Astrocyte of the spinal cord (primary cell): ENCODE data around the gene RNASE7.

Experiments used
- DNase-seq: peaks from one replicate; pipeline ENCODE4 v3.0.0; 2011; ENCODE audit warnings: low read depth, low spot score
- H3K4me3 ChIP-seq: 2 replicates; pipeline ENCODE4 v1.5.1; 2011; ENCODE audit warnings: low read depth, mild to moderate bottlenecking, low read length, moderate library complexity
- in situ Hi-C: cut with HindIII; loops from 2 replicates; pipeline ENCODE4 v1.10.0; 2017; ENCODE audit warnings: low sequenced_read_pairs
- TF ChIP-seq, protein P1 (sequence below): IDR thresholded peaks from 2 replicates; pipeline ENCODE4 v1.5.1; 2012; ENCODE audit warnings: low read depth, mild to moderate bottlenecking, low read length, inconsistent platforms

RNASE7 gene

DNA sequence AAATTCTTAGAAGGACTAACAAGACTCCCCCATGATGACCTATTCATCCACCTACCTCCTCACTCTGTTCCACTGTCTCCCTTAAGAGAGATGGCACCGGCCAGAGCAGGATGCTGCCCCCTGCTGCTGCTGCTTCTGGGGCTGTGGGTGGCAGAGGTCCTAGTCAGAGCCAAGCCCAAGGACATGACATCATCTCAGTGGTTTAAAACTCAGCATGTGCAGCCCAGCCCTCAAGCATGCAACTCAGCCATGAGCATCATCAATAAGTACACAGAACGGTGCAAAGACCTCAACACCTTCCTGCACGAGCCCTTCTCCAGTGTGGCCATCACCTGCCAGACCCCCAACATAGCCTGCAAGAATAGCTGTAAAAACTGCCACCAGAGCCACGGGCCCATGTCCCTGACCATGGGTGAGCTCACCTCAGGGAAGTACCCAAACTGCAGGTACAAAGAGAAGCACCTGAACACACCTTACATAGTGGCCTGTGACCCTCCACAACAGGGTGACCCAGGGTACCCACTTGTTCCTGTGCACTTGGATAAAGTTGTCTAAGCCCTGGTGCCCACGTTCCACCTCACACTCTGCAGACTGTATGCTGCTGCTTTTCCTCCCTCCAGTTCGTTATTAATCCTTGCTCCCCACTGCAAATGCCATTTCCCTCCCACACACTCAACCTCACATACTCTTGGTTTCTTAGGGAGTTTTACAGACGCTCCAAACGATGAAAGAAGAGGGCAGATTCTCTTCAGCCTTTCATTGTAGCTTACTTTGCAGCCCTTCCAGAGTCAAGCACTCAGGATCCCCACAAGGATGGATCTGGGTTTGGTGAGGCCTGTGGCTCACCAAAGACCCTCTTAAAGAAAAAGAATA, 15.9 kb downstream of the RNASE7 start, which contains the start of gene RNASE8:
Gene RNASE8, plus strand, starts transcription at position 20 of the 873 bp plus-strand sequence. Its CDS starts 71 bp downstream, at position 91.
- TF ChIP-seq, protein P1, sequence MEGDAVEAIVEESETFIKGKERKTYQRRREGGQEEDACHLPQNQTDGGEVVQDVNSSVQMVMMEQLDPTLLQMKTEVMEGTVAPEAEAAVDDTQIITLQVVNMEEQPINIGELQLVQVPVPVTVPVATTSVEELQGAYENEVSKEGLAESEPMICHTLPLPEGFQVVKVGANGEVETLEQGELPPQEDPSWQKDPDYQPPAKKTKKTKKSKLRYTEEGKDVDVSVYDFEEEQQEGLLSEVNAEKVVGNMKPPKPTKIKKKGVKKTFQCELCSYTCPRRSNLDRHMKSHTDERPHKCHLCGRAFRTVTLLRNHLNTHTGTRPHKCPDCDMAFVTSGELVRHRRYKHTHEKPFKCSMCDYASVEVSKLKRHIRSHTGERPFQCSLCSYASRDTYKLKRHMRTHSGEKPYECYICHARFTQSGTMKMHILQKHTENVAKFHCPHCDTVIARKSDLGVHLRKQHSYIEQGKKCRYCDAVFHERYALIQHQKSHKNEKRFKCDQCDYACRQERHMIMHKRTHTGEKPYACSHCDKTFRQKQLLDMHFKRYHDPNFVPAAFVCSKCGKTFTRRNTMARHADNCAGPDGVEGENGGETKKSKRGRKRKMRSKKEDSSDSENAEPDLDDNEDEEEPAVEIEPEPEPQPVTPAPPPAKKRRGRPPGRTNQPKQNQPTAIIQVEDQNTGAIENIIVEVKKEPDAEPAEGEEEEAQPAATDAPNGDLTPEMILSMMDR = no peak
- H3K4me3 ChIP-seq = no peak within 1 kb of the TSS
- DNase-seq = no peak
- in situ Hi-C loops = no loop called here

DNA sequence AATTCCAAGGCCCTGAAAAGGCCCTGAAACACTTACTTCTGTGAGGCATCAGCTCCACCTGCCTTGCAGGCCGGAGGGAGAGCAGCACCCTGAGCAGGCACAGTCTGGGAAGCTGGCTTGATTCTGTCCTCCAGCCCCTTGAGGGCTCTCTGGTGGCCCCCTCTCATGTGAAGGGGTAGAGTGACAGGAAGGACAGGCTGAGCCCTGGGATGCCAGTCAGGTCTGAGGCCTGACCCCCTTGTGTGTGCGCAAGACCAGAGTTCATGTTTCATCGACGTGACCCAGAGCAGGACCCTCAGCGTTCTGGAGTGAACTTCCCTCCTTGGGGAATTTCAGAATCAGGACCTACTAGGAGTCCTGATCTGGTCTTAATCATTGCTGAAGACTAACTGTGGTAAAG, 16.7 kb downstream of the RNASE7 start:
- TF ChIP-seq, protein P1 = no peak
- H3K4me3 ChIP-seq = no peak overlapping the region
- in situ Hi-C loops = no loop called here
- DNase-seq = no peak

DNA sequence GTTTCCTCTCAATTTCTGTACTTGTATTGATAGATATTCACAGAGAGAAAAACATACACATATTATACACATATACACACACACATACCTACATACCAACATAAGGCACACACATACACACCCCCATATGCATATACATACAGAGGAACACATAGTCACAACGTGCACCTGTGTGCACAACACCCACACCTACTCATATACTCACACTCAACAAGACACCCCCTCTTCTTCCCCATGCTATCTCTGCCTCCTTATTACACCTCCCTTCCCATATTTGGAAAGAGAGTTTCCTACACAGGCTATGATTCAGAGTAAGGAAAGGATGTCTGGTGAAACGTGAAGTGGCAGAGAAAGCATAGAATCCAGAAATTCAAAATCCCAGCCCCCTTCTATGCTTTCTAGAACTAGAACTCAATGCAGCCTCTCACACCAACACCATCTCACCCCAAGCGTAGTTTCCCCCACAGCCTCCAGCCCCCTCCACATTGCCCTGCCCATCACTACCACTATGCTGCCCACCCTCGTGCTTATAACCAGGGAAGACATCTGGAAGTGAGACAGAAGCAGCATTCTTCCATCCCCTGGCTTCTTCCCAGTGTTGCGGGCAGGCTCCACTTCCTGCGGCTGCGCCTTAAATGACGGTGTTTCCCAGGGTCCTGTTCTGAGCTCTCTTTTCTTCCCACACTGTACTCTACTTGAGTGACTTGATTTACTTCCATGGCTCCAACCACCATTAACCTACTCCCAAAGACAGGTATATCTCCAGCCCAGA, 17.9 kb downstream of the RNASE7 start:
- TF ChIP-seq, protein P1 = no peak
- H3K4me3 ChIP-seq = no peak overlapping the region
- DNase-seq = no peak
- in situ Hi-C loops = no loop called here

DNA sequence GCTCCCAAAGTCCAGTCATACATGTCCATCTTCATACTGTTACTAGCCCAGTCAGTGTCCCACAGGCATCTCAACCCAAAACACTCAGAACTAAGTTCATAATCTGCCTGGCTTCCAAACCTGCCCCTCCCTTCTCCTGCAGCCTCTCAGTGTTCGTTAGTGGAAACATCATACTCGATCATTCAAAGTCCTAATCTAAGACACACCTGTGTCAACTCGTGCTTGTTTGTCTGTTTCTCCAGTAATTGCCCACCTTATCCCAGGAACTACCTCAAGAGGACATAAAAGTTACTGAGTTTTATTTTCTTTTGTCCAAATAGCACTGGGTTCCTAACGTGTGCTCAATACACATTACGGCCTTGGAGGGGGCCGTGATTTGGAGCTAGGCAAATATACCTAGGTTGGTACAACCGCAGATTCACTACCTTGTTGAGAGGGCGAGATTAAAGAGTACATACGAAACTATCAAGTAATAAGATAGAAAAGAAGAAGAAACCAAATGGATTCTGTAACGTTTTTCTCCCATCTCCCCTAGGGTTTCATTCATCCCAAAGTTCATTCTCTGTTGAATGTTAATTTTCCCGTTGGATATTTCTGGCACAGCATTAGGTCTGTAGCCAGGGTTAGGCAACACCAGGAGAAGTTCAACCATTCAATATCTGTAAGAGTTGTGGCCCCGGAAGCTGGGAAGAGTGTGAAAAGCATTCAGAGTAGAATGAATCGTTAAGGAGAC, 18.6 kb downstream of the RNASE7 start:
- no peak for DNase-seq
- TF ChIP-seq, protein P1 = no peak
- in situ Hi-C loops = no loop called here
- no peak overlapping the region for H3K4me3 ChIP-seq

DNA sequence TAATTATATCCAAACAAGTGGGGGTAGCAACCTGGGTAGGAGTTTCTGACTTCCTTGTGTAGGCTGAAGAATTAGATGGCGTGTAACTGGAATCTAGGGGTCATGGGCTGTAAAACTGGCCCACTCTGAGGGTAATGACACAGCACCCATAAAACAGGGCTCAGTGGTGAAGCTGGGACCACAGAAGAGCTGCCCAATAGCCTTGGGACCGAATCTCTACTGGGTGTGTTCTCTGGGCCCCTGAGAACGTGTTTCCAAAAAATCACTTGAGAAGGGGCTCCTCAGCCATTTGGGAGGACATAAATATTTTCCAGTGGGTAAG, 19.1 kb downstream of the RNASE7 start:
- TF ChIP-seq, protein P1 = no peak
- no peak overlapping the region for H3K4me3 ChIP-seq
- no peak for DNase-seq
- in situ Hi-C loops = no loop called here

DNA sequence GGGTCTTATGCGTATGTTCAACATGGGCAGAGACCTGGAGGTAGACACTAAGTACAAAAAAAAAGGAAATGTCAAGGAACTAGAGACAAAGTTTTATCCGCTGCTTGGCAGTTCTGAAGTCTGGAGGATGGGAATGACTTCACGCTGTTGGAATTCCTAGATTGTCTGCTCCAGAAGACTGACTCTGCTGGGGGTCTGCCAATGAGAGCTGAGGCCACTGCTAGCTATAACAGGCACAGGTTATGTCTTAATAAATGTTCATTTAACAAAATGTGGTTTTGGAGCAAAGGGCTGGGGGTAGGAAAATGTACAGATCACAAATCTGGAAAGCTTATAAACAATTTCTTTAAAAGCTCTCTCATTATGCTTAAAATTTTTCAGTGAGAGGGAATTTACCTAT, 21.3 kb downstream of the RNASE7 start:
- DNase-seq = peak; percentile 79
- TF ChIP-seq, protein P1 = no peak

More for the DNA sequence above, 21.3 kb downstream of the RNASE7 start:
- no peak overlapping the region for H3K4me3 ChIP-seq
- in situ Hi-C loops = no loop called here
